PC-3 (cell line): ENCODE data around the gene MPP2.

Experiments used
- EZH2 ChIP-seq: fragments of 300-600 bp; sonication (generic); IDR thresholded peaks from one replicate; pipeline ENCODE4 v1.6.1; 2017; ENCODE audit warnings: antibody characterized with exemption, mild to moderate bottlenecking, low read length; ENCODE audit not compliant: unreplicated experiment
- EZH2phosphoT487 ChIP-seq: fragments of 300-600 bp; sonication (generic); IDR thresholded peaks from 2 replicates; pipeline ENCODE4 v1.6.1; 2018; ENCODE audit warnings: mild to moderate bottlenecking, antibody characterized with exemption, low read length, borderline replicate concordance
- TF ChIP-seq, protein P1 (sequence below): fragments of 300-600 bp; sonication (generic); conservative IDR thresholded peaks from 2 replicates; pipeline ENCODE4 v1.5.1; 2017; ENCODE audit warnings: antibody characterized with exemption, low read depth, mild to moderate bottlenecking, low read length

DNA sequence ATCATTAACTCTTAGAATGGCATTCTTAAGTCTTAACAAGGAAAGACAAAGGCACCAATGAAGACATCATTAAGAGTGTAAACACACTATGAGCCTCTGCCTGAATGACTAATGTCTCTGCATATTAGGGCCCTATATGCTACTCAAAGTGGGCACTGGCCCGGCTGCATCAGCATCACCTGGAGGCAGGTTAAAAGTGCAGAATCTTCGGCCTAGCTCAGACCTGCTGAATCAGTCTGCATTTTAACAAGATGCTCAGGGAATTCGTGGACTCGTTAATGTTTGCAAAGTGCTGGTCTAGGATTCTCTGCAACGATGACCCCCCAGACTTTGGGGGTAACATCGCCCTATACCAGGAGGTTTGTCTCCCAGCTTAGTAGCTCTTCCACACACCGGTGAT, 81.1 kb downstream of the MPP2 start:
- TF ChIP-seq, protein P1, sequence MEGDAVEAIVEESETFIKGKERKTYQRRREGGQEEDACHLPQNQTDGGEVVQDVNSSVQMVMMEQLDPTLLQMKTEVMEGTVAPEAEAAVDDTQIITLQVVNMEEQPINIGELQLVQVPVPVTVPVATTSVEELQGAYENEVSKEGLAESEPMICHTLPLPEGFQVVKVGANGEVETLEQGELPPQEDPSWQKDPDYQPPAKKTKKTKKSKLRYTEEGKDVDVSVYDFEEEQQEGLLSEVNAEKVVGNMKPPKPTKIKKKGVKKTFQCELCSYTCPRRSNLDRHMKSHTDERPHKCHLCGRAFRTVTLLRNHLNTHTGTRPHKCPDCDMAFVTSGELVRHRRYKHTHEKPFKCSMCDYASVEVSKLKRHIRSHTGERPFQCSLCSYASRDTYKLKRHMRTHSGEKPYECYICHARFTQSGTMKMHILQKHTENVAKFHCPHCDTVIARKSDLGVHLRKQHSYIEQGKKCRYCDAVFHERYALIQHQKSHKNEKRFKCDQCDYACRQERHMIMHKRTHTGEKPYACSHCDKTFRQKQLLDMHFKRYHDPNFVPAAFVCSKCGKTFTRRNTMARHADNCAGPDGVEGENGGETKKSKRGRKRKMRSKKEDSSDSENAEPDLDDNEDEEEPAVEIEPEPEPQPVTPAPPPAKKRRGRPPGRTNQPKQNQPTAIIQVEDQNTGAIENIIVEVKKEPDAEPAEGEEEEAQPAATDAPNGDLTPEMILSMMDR, result no peak
- no peak for TF ChIP-seq EZH2
- TF ChIP-seq EZH2phosphoT487, result no peak
